ENCODE data around the gene GNAZ. TPM values are rescaled to one million over a fixed set of nuclear protein-coding genes. Genes with fewer than 3 reads are reported as not detected.

Gene GNAZ
- total and polyA plus RNA-seq, 4 donors: 0.21 to 2.2 (median 0.38) TPM

DNA sequence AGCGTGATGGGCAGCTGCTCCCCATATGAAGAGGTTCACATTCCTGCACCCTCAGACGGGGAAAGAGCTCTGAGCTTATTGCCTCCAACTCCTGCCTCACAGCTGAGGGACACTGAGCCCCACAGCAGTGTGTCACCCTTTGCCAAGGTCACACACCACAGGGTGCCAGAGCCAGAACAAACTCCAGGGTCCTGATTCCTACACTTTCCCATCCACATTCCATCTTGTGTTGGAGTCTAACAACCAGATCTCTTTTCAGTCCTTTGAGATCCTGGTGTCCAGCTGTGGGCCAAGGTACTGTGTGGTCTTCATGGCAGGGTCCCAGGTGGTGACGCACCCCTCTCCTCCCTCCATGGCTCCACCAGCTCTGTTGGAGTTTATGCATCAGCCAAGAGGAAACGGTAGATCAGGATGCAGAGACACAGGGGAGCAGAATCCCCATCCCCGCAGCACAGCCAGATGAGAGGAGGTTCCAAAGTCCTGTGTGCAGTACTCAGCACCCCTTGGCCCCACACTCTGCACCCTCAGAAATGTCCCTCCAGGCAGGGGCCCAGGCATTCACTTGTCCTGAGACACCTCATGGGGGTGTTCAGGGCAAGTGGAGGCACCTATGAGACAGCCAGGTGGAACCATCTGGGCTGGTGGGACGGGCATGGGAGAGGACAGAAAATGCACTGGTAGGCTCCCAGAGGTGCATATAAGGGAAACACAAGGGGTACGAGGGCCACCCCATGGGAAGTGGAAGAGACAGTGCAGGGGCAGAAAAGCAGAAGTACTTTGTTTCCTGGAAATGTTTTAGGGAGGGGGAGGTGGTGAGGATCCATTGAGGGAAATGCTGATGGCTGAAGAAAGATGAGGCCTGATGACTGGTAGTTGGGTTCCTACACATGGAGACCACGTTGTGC is 32.6 kb upstream of the GNAZ start:
- Histone ChIP-seq H3K4me3 (ENCODE audit: low read depth in 1 of 3, low read length in 3 of 3) (no peak overlapping the region), H3K27me3 (ENCODE audit: control insufficient read depth in 4 of 4, insufficient read depth in 4 of 4, low read length in 3 of 4) (no peaks in the 10 kb centered on the region), H3K4me1 (ENCODE audit: control insufficient read depth in 4 of 4, insufficient read depth in 4 of 4, low read length in 3 of 4) (no peaks in the 10 kb centered on the region), H3K36me3 (ENCODE audit: control insufficient read depth in 4 of 4, insufficient read depth in 3 of 4, low read depth in 1 of 4, low read length in 3 of 4) (no peaks in the 10 kb centered on the region), H3K9ac (ENCODE audit: low read depth in 1 of 2, low read length in 2 of 2) (no peak overlapping the region), H3K9me3 (ENCODE audit: control insufficient read depth in 4 of 4, low read length in 3 of 4) (no peaks in the 10 kb centered on the region), H3K27ac (ENCODE audit: low read depth in 1 of 2, low read length in 2 of 2) (no peak overlapping the region)
- no peak for TF ChIP-seq HNF4G (IDR thresholded peaks at IDR 0.05)
- TF ChIP-seq, protein P1, sequence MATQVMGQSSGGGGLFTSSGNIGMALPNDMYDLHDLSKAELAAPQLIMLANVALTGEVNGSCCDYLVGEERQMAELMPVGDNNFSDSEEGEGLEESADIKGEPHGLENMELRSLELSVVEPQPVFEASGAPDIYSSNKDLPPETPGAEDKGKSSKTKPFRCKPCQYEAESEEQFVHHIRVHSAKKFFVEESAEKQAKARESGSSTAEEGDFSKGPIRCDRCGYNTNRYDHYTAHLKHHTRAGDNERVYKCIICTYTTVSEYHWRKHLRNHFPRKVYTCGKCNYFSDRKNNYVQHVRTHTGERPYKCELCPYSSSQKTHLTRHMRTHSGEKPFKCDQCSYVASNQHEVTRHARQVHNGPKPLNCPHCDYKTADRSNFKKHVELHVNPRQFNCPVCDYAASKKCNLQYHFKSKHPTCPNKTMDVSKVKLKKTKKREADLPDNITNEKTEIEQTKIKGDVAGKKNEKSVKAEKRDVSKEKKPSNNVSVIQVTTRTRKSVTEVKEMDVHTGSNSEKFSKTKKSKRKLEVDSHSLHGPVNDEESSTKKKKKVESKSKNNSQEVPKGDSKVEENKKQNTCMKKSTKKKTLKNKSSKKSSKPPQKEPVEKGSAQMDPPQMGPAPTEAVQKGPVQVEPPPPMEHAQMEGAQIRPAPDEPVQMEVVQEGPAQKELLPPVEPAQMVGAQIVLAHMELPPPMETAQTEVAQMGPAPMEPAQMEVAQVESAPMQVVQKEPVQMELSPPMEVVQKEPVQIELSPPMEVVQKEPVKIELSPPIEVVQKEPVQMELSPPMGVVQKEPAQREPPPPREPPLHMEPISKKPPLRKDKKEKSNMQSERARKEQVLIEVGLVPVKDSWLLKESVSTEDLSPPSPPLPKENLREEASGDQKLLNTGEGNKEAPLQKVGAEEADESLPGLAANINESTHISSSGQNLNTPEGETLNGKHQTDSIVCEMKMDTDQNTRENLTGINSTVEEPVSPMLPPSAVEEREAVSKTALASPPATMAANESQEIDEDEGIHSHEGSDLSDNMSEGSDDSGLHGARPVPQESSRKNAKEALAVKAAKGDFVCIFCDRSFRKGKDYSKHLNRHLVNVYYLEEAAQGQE (IDR thresholded peaks at IDR 0.05): no peak
- TF ChIP-seq HNF4A (conservative IDR thresholded peaks at IDR 0.05): no peak
- TF ChIP-seq GABPA (IDR thresholded peaks at IDR 0.05 in 1 of 2, conservative IDR thresholded peaks at IDR 0.05 in 1 of 2): no peak
- no peak for TF ChIP-seq NR2F2 (IDR thresholded peaks at IDR 0.05)
- TF ChIP-seq YY1 (IDR thresholded peaks at IDR 0.05): no peak
- TF ChIP-seq EGR1 (IDR thresholded peaks at IDR 0.05; ENCODE audit: low read depth in 2 of 2): no peak
- WGBS: 88% methylated on average over 8 of the region's 8 CpGs
- no peak for DNase-seq (ENCODE audit: low spot score)

DNA sequence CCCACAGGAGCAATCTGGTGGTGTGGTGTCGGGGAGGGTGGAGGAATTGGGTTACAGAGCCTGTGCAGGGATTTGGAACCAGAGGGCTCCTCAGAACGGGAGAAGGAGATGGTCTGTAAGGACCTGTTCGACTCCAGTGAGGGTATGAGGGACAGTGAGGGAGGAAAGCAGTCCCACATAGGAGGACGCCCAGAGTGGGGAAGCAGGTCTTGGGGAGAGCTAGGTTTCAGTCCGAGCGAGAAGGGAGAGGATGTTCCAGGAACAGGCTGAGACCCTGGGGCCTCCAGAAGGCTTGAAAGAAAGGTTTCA is 32.0 kb upstream of the GNAZ start:
- H3K4me1 ChIP-seq (ENCODE audit: control insufficient read depth in 4 of 4, insufficient read depth in 4 of 4, low read length in 3 of 4): no peaks in the 10 kb centered on the region
- no peak for TF ChIP-seq TAF1 (conservative IDR thresholded peaks at IDR 0.05)
- TF ChIP-seq, protein P2, sequence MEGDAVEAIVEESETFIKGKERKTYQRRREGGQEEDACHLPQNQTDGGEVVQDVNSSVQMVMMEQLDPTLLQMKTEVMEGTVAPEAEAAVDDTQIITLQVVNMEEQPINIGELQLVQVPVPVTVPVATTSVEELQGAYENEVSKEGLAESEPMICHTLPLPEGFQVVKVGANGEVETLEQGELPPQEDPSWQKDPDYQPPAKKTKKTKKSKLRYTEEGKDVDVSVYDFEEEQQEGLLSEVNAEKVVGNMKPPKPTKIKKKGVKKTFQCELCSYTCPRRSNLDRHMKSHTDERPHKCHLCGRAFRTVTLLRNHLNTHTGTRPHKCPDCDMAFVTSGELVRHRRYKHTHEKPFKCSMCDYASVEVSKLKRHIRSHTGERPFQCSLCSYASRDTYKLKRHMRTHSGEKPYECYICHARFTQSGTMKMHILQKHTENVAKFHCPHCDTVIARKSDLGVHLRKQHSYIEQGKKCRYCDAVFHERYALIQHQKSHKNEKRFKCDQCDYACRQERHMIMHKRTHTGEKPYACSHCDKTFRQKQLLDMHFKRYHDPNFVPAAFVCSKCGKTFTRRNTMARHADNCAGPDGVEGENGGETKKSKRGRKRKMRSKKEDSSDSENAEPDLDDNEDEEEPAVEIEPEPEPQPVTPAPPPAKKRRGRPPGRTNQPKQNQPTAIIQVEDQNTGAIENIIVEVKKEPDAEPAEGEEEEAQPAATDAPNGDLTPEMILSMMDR (IDR thresholded peaks at IDR 0.05; ENCODE audit: low read depth, low read length, missing input control): no peak
- no peak for TF ChIP-seq FOXA1 (IDR thresholded peaks at IDR 0.05)
- TF ChIP-seq, protein P3, sequence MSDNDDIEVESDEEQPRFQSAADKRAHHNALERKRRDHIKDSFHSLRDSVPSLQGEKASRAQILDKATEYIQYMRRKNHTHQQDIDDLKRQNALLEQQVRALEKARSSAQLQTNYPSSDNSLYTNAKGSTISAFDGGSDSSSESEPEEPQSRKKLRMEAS (IDR thresholded peaks at IDR 0.05): no peak
- TF ChIP-seq, protein P1 (IDR thresholded peaks at IDR 0.05): no peak
- H3K36me3 ChIP-seq (ENCODE audit: control insufficient read depth in 4 of 4, insufficient read depth in 3 of 4, low read depth in 1 of 4, low read length in 3 of 4): no peaks in the 10 kb centered on the region
- no peaks in the 10 kb centered on the region for H3K9me3 ChIP-seq (ENCODE audit: control insufficient read depth in 4 of 4, low read length in 3 of 4)
- no peaks in the 10 kb centered on the region for H3K27me3 ChIP-seq (ENCODE audit: control insufficient read depth in 4 of 4, insufficient read depth in 4 of 4, low read length in 3 of 4)
- 92% methylated on average over 6 of the region's 6 CpGs for WGBS
- DNase-seq (ENCODE audit: low spot score): no peak
- no peak overlapping the region for H3K9ac ChIP-seq (ENCODE audit: low read depth in 1 of 2, low read length in 2 of 2)
- no peak overlapping the region for H3K27ac ChIP-seq (ENCODE audit: low read depth in 1 of 2, low read length in 2 of 2)
- no peak overlapping the region for H3K4me3 ChIP-seq (ENCODE audit: low read depth in 1 of 3, low read length in 3 of 3)
